EL (cell line): ENCODE data around the gene OR10H3.
"Not testable (repeated sequence)": the region's sequence is repeated elsewhere in the genome, so short reads cannot be mapped to it uniquely, and the experiment has no call there.

ENCODE experiments used
- DNase-seq: peaks from one replicate; pipeline ENCODE4 v3.0.0-alpha.2; 2016

The OR10H3 gene, protein sequence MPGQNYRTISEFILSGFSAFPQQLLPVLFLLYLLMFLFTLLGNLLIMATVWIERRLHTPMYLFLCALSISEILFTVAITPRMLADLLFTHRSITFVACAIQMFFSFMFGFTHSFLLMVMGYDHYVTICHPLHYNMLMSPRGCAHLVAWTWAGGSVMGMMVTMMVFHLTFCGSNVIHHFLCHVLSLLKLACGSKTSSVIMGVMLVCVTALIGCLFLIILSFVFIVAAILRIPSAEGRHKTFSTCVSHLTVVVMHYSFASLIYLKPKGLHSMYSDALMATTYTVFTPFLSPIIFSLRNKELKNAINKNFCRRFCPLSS

DNA sequence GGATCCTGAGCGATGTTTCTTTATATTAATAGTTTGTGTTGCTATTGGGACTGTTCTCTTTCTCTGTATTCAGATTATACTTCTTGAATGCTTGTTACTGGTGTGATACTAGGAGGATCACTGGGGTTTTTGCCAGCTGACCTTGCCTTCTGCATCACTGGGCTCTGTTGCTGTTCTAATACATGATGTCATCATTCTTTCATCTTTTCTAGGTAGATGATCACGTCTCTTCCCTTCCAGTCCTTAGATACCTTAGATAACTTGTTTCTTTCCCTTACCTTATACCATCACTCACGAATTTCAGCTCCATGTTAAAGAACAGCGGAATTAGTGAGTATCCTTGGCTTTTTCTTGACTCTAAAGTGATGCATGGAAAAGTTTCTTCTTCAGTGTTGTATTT, at the start of gene OR10H3:
OR10H3 (plus strand) TSS at position 264 of the 400 bp plus-strand sequence. CDS start 3,408 bp downstream, outside the sequence.
- DNase-seq = no peak

DNA sequence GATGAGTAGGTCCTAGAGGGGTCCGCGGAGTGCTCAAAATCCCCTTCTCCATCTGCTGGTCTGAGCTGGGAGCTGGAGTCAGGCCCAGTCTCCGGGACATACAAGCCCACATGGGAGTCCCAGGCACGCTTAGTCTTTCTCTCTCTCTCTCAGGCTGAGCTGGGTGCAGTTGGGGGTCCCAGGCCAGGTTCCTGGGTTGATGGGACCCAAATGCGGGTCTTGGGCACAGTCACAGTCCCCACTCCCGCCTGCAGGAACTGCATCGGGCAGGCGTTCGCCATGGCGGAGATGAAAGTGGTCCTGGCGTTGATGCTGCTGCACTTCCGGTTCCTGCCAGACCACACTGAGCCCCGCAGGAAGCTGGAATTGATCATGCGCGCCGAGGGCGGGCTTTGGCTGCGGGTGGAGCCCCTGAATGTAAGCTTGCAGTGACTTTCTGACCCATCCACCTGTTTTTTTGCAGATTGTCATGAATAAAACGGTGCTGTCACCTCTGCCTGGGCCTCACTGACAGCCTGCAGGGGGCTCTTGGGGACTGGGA, 41.1 kb upstream of the OR10H3 start:
- DNase-seq = no peak

DNA sequence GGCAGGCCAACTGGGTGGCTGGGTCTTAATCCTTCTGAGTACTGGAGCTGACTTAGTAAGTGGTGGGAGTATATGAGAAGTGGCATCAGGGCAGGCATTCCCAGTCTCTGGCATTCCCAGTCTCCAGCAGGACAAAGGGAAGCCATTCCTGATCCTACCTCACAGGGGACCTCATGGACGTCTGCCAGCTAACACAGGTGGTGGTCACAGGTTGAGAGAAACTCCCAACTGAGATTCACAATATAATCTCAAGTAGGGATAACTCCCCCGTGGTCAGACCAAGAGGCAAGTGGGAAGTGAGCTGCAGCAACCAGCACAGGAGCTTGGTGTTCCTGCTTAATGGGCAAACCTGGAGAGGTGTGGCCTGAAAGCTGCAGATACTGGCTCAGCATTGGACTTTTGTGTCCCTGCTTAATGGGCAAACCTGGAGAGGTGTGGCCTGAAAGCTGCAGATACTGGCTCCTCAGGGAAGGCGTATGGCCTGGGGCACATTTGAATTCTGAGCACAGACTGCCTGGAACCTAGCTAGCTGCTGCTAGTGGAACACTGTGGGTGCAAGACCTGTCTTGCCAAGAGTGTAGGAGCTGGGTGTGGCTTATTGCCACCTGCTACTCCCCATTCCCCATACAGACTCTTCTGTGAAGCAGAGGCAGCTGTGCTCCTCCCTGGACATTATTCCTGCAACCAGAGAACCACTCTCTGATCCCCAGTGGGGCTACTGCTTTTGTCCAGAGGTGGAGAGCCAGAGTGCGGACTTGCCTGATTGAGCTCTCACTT, 35.8 kb upstream of the OR10H3 start:
- DNase-seq = no peak

DNA sequence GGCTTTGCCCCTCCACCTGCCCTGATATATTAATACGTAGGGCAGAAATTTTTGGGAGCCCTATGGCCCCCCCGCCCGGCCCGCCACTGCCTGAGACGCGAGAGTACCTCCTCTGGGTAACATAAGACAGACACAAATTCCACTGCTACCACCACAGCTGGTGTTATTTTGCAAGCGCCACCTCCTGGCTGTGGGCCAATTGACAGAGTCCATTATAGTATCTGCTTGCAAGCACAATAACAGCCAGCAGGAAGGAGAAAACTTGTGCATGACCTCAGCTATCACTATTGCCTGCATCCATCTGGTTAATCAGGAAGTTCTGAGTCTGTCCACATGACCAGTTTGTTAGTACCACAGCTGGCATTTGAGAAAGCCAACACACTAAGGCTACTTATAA, 35.3 kb upstream of the OR10H3 start:
- DNase-seq = peak; percentile 33

DNA sequence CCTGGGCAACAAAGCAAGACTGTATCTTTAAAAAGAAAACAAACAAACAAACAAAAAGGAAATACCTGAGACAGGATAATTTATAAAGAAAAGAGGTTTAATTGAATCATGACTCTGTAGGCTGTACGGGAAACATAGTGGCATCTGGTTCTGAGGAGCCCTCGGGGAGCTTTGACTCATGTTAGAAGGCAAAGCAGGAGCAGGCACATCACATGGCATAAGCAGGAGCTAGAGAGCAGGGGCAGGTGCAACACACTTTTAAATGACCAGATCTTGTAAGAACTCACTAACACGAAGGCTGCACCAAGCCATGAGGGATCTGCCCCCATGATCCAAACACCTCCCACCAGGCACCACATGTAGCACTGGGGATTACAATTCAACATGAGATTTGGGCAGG, 23.1 kb upstream of the OR10H3 start:
- no peak for DNase-seq

DNA sequence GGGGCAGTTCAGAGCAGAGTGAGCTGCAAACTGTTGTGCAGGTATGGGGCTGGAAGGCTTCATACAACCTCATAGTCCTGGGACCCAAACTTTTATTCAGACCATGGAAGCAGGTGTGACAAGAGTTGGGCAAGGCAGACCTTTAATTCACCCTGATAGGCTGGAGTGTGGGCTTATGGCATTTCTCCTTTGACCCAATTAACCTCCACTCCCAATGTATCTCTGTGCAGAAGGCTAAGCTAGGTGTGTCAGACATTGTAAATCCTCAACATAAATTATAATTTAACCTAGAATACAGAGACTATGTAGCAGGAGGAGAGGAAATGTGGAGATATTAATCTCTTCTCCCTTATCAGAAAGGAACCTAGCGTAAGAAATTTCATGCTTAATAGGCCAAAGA, 22.1 kb upstream of the OR10H3 start:
- DNase-seq = no peak

DNA sequence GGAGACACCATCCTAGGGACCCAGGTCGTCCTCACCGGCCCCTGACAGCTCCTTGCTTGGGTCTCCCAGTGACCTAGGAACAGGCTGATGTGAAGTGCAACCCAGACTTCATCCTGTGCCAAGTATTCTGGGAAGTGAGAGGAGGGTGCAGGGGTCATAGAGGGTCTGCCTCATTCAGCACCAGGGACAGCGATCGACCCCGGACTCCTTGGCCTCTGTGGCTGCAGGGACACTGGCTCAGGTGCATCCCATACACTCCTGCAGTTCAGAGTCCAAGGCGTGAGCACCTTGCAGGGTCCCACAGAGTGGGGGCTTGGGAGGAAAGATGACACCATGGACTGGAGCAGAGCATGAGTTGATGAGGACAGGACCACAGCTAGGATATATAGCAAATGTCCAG, 20.0 kb upstream of the OR10H3 start:
- DNase-seq = no peak

DNA sequence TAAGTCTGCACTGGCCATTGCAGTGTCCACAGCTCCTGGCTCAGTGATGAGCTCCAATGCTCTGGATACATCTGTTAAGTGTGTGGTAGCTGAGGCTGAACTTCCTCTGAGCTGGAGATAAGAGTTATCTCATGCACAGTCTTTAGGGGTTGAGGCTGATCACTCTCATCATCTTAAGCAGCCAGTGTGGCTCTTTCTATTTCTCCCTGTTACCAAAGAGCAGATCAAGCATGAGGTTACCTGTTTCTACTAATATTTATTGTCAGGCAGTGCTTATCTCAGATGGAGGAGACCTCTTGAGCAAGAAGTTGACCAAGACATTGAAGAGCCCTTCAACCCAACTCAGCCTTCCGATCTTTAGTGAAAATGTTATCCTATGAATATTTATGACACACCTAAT, 16.5 kb upstream of the OR10H3 start:
- no peak for DNase-seq

DNA sequence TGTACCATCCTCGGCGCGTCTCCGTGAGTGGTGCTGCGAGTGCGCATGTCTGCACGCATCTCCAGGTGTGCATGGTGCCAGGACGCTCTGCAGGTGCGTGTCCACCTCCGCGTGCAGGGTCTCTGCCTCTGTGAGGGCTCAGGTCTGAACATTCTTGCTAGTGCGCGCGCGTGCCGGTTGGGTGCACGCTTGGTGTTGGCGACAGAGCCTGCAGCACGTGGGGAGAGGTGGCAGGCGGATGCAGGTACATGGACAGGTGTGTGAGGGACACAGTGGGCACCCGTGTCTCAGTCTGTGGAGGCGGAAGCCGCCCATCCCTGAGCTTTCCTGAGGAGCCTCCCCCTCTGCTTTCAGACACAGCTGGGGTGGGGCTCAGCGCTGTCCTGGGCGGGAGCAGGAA, 14.8 kb upstream of the OR10H3 start:
- no peak for DNase-seq

DNA sequence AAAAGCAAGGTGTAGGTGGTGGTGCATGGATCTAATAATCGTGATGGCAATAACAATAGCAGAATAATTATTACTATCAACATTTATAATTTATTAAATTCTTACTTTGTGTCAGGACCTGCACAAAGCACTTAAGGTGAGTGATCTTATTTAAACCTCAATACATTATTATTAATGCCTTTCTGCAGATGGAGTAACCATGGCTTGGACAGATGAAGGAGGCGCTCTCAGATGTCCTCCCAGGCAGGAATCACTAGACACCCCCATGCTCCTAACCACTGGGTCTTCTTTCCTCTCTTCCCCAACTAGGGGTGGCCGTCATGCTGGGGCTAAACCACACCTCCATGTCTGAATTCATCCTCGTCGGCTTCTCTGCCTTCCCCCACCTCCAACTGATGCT, 10.1 kb upstream of the OR10H3 start, which contains the start of gene OR10H2:
OR10H2 (plus strand) TSS at position 301 of the 400 bp plus-strand sequence; CDS start at position 321, 20 bp downstream.
- DNase-seq = no peak

DNA sequence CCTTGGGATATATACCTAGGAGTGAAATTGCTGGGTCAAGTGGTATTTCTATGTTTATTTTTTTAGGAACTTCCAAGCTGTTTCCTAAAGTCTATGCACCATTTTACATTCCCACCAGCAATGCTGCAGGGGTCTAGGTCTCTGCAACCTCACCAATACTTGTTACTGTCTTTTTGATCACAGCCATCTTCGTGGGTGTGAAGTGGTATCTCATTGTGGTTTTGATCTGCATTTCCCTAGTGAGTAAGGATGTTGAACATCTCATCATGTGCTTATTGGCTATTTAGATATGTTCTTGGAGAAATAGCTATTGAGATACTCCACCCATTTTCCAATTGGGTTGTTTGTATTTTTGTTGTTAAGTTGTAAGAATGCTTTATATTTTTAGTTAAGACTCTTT, 7.2 kb upstream of the OR10H3 start:
- DNase-seq = no peak

DNA sequence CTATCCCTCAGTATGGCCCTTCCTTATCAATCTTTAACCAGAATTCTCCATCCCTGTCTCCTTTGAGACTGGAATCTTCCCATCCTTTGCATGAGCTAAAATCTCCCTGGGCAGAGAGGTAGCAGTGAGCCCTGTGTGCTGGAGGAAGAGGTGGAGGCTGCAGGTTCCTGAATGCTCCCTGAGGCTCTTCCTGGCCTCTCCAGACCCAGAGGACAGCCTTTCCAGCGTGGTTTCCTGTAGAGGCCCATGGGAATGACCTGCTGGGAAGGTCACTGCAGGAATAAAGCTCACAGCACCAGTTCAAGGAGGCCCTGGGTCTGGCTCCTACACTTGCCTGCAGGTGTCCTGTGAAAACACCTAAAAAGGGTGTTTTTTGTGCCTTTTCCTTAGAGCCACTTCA, 5.4 kb upstream of the OR10H3 start:
- no peak for DNase-seq

DNA sequence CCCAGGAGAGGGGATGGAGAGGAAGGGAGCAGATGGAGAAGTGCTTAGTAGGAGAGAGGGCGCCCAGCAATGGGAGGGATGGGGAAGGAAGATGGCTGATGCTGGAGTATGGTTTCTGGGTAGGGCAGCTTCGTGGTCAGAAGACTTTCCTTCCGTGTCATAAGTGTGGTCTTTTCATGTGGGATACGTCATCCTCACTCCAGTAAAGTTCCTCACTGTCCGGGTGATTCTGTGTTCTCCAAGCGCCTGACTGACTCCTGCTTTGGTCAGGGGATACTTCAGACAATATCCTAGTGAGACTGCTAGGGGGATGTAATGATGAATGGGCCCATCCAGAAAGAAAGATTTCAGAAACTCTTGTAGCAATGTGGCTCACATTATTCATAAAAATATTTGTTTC, 3.9 kb upstream of the OR10H3 start:
- DNase-seq = no peak

DNA sequence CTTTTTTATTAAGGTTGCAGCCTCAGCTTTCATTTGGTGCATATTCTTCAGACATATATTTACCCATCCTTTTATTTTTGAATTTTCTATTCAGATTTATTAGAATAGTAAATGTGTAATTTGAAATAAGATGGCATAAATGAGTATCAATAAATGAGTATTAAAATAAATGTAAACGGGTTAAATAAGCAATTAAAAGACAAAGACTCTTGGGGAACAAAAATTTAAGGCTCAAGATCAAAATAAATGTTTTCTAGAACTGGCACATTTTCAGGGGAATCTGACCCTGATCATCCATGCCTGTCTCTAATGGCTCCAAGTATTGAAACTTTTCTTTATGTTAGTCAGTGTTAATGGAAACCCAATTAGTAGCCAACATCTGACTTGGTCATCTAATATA, 3.0 kb downstream of the OR10H3 start:
- DNase-seq = no peak

DNA sequence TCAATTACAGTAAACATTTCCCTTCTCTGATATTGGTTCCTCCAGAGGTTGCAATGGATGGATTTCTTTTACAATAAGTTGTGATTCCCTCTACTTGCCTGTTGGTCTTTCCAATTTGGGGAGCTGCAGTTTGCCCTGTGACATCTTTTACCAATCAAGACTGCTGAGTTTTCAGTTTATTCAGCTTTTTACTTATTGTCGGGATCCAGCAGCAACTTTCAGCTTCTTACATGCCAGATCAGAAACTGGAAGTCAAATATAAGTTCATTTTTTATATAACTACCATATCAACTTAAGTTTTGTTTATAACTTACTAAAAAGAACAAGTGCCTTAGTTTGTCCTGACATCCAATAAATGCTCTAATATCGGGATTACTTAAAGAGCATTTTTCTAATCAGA, 10.5 kb downstream of the OR10H3 start:
- no peak for DNase-seq

DNA sequence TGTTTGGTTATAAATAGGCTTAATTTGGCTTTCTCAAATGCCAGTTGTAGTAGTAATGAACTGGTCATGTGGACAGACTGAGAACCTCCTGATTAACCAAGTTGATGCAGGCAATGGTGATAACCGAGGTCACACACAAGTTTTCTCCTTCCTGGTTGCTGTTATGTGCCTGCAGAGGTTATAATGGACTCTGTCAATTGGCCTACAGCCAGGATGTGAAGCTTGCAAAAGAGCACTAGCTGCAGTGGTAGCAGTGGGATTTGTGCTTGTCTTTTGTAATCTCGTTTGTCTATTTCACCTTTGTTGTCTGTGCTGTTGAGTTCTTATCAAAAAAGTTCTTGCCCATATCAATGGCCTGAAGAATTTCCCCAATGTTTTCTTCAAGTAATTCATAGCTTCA, 20.6 kb downstream of the OR10H3 start:
- no peak for DNase-seq

DNA sequence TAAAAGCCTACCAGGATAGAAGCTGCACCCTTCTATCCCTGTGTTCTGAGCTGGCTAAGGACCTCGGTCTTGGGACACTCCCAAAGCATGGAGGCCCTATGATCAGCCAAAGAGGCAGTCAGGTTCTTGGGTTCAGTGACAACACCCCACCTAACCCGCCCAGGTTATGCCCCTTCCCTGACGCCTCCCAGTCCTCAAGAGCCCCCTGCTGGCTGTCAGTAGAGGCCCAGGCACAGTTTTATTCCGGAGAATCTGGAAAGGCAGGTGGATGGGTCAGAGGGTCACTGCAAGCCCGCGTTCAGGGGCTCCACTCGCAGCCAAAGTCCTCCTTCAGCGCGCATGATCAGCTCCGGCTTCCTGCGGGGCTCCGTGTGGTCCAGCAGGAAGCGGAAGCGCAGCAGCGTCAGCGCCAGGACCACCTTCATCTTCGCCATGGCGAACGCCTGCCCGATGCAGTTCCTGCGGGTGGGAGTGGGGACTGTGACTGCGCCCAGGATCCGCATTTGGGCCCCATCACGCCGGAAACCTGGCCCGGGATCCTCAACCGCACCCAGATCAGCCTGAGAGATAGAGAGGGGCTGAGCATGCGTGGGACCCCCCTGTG, 22.3 kb downstream of the OR10H3 start:
- DNase-seq = no peak

DNA sequence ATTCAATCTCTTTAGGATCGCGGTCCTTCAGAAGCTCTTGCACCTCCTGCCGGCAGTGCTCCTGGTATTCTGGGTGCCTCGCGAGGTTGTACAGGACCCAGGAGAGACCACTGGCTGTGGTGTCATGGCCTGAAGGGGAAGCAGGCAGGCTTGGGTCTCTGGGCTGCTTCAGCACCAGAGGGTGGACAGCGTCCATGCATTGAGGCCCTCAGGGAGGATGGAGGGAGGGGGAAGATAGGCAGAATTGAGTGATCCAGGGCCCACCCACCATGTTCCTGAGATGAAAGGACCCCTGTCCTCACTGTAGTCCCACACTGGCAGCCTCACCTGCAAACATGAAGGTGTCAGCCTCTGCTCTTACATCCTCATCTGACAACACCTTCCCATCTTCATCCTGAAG, 31.8 kb downstream of the OR10H3 start:
- no peak for DNase-seq

DNA sequence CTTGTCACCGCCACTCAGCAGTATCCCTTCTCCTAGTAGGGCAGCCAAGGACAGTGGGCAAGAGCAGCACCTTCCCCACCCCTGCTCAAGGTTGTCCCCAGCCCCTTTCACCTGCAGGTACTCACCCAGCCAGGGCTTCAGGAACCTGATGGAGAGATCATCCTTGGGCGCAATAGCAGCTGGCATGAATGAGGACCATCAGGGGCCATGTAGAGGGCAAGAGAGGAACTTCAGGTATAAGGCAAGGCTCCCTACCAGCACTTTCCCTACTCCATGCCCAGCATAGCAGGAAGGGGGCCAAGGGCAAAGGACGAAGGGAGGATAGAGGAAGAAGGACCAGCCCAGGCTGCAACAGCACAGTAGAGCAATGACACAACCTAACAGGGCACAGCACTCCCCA, 36.4 kb downstream of the OR10H3 start:
- DNase-seq = not testable (repeated sequence)

DNA sequence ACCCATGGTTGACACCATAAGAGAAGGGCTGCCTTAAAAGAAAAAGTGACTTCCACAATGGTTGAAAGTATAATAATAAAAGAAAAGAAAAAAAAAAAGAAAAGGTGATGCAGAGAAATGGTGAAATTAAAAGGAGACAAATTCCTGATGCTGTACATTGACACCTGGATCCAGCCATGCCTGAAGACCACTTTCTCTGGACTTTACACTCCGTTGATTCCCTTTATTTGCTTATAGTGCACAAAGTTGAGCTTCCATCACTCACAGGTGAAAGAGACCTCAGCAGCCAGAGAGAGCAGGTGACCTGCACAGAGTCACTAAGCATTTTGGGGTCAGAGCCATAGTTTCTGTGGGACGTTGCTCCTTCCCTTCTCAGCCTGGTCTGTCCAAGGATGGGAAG, 37.5 kb downstream of the OR10H3 start:
- DNase-seq = no peak

DNA sequence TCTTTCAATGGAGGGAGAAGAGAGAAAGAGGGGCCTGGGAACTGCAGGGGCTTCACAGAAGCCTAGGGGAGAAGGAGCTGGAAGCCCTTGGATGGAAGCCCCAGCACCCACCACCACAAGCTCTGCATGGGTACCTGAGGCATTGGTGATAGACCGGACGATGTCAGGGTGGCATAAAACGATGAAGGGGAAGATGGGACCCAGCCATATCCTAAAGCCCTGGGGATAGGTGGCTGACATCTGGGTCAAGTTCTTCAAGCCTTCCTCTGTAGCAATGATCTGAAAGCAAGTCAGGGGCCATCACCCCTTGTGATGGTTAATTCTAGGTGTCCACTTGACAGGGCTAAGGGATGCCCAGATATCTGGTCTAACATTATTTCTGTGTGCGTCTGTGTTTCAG, 38.5 kb downstream of the OR10H3 start:
- no peak for DNase-seq

DNA sequence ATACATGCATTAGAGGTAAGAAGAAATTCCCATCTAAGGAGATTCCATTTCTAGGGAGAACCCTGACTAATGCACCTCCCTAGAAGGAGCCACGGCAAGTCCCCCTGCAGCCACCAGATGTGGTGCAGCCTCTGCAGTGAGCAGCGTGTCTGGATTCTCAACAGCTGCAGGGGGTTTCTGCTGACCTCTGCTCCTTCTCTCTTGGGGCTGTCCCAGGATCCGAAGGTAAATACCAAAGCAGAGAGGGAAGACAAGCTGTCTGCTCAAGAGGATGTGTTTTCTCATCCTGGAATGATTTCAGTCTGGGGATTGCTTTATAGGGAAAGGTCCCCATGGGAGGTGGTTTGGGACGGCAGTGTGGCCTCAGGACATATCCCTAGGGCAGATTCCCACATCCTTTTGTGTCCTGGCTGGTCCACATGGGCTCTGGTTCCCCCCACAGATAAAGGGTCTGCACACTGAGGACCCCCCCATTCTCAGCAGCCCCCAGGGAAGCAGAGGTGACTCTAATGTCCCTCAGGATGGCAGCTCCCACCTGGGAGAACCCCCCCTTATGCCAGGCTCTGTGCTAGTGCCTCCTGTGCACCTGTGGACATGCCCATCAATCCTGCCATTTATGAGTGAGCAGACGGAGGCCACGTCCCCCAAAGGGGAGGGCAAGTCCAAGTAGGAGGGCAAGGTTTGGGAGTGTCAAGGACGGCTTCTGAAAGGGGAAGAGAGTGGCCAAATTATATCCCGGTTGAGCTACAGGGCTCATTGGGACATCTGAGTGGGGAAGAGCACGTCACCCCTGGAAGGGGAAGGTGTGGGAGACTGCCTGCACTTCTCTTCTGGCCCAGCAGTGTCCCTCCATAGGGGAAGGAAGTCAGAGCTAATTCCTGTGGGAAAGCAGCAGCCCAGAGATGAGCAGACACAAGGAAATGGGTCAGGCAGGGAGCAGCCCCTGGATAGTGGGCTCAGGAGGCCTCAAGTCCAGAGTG, 39.5 kb downstream of the OR10H3 start:
- no peak for DNase-seq
